ENCODE data around the gene UBAC2.

The UBAC2 gene

GRCh38 chr13:99273128-99273527, 72.5 kb downstream of the UBAC2 start:
- no peak for DNase-seq

- no peak for DNase-seq
Measured at GRCh38 chr13:99275093-99275469, 74.4 kb downstream of the UBAC2 start.

- no peak for DNase-seq
Measured at GRCh38 chr13:99276706-99277105, 76.1 kb downstream of the UBAC2 start.

GRCh38 chr13:99277629-99278028, 77.0 kb downstream of the UBAC2 start:
- no peak for DNase-seq

GRCh38 chr13:99278200-99278599, 77.5 kb downstream of the UBAC2 start:
- no peak for DNase-seq

GRCh38 chr13:99278843-99279242, 78.2 kb downstream of the UBAC2 start:
- no peak for DNase-seq

- no peak for DNase-seq
Measured at GRCh38 chr13:99279637-99280036, 79.0 kb downstream of the UBAC2 start.

GRCh38 chr13:99280166-99280565, 79.5 kb downstream of the UBAC2 start:
- DNase-seq = no peak

GRCh38 chr13:99281811-99282263, 81.2 kb downstream of the UBAC2 start:
- no peak for DNase-seq

- no peak for DNase-seq
Measured at GRCh38 chr13:99282264-99283231, 81.9 kb downstream of the UBAC2 start.

- DNase-seq = no peak
Measured at GRCh38 chr13:99285432-99286182, 85.0 kb downstream of the UBAC2 start.

- DNase-seq = no peak
Measured at GRCh38 chr13:99287551-99287950, 86.9 kb downstream of the UBAC2 start.

- DNase-seq = peak; percentile 69
Measured at GRCh38 chr13:99288089-99288488, 87.4 kb downstream of the UBAC2 start.

GRCh38 chr13:99289271-99289670, 88.6 kb downstream of the UBAC2 start:
- no peak for DNase-seq

GRCh38 chr13:99289674-99290337, 89.2 kb downstream of the UBAC2 start:
- no peak for DNase-seq

GRCh38 chr13:99290894-99291293, 90.2 kb downstream of the UBAC2 start:
- DNase-seq = no peak

- no peak for DNase-seq
Measured at GRCh38 chr13:99293178-99293577, 92.5 kb downstream of the UBAC2 start.

- no peak for DNase-seq
Measured at GRCh38 chr13:99294198-99294597, 93.5 kb downstream of the UBAC2 start.

- no peak for DNase-seq
Measured at GRCh38 chr13:99294958-99295357, 94.3 kb downstream of the UBAC2 start.

GRCh38 chr13:99295488-99296252, 95.0 kb downstream of the UBAC2 start:
- no peak for DNase-seq

- no peak for DNase-seq
Measured at GRCh38 chr13:99296398-99296797, 95.7 kb downstream of the UBAC2 start.

GRCh38 chr13:99297331-99297730, 96.7 kb downstream of the UBAC2 start:
- DNase-seq = no peak

GRCh38 chr13:99298056-99298455, 97.4 kb downstream of the UBAC2 start:
- DNase-seq = no peak

Data from NCI-H1092 treated with DMSO at 0.1 percent for 48 hours (cell line).